GM10266 (cell line): ENCODE measurements around the gene BFSP2.
A peak's percentile ranks its signal among the peaks of the same experiment; 100 is the strongest.
"Not testable (repeated sequence)": the region's sequence is repeated elsewhere in the genome, so short reads cannot be mapped to it uniquely, and the experiment has no call there.

Source experiments
- DNase-seq: peaks from one replicate; pipeline ENCODE4 v3.0.0; 2012; ENCODE audit errors: extremely low spot score
- TF ChIP-seq, protein P1 (sequence below): IDR thresholded peaks from 2 replicates; pipeline ENCODE4 v1.5.1; 2012; ENCODE audit warnings: mild to moderate bottlenecking, low read depth; ENCODE audit not compliant: control insufficient read depth, insufficient read depth; ENCODE audit errors: missing control alignments

The BFSP2 gene

DNA sequence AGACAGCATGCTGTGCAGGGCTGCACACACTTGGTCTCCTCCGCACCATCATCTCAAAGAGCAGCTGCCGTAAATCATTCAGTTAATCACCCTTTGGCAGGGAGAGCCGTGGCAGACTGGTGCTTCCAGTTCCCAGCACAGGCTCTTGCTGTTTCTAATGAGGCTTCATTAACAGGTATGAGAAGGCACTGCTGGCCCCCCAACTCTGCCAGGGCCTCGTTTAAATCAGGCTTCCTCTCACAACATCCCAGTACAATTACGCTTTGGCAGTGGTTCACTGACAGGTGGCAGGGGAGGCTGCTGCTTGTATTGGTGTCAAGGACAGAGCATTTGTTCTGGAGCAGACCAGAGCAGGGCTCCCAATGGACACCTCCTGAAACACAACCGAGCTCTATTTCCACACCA, 77.1 kb downstream of the BFSP2 start:
- DNase-seq: no peak
- TF ChIP-seq, protein P1, sequence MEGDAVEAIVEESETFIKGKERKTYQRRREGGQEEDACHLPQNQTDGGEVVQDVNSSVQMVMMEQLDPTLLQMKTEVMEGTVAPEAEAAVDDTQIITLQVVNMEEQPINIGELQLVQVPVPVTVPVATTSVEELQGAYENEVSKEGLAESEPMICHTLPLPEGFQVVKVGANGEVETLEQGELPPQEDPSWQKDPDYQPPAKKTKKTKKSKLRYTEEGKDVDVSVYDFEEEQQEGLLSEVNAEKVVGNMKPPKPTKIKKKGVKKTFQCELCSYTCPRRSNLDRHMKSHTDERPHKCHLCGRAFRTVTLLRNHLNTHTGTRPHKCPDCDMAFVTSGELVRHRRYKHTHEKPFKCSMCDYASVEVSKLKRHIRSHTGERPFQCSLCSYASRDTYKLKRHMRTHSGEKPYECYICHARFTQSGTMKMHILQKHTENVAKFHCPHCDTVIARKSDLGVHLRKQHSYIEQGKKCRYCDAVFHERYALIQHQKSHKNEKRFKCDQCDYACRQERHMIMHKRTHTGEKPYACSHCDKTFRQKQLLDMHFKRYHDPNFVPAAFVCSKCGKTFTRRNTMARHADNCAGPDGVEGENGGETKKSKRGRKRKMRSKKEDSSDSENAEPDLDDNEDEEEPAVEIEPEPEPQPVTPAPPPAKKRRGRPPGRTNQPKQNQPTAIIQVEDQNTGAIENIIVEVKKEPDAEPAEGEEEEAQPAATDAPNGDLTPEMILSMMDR: no peak

DNA sequence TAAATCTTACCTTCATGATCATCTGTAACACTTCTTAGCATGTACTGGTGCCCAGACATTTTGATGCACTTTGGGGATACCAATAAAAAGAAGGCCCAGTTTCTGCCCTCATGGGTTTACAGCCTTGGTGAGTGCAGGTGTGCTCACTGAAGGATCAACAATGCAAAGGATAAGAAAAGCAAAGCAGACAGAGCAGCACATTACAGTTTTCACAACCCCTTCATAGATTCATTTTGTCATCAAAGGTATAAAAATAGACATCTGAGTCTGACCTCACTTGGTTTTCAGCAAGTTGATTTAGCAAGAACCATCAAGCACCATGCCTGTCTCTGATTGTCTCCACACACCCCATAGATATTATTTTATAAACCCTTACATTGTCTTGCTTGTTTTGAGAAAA, 77.6 kb downstream of the BFSP2 start:
- DNase-seq: peak; percentile 60
- TF ChIP-seq, protein P1: no peak

DNA sequence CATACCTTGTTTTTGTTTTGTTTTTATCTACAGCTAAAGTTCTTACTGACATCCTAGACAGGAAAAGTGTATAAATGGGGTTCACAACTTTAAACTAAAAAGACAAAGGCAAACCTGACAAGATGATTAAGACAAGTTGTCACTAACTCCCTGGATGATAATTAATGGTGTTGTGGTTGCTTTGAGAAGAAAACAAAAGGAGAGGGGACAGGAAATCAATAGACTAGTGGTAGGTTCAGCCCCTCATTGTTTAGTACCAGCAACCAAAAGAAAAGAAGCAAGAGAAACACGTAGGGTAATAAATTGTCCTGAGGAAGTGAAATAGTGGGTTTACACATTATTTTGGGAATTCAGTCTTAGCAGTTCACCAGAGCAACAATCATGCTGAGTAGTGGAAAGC, 78.8 kb downstream of the BFSP2 start:
- TF ChIP-seq, protein P1: no peak
- DNase-seq: no peak

- DNase-seq: no peak
- TF ChIP-seq, protein P1: no peak
Measured at GRCh38 chr3:133479401-133479800, 79.5 kb downstream of the BFSP2 start.

DNA sequence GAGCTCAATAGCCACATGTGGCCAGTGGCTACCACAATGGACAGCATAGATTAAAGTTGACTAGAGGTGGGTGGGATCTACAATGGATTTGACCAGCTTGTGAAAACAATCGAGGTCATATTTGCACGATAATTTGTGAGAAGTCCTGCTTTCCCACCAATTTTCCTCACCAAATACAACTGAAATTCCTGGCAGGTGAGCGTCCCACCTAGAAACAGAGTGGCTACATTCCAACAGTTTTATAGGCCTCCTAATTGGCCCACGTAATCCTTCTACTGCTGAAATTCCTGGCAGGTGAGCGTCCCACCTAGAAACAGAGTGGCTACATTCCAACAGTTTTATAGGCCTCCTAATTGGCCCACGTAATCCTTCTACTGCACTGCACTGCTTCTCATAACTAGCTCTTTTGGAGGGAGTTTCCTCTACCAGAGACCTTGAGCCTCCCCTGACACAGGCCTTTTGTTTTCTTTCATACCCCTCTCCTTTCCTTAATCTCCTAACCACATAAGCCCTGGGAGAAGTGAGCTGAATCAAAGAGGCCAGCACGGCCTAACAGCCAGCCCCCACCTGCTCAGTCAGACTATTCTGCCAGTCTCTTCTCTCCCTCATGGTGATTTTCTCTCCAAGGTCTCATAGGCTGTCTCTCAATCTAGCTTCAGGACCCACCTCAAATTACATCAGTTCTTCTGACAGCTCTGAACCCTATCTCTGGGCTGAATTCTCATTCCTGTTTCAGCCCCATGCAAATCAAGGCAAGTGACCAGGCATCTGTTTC, 80.2 kb downstream of the BFSP2 start:
- TF ChIP-seq, protein P1: no peak
- DNase-seq: no peak

- not testable (repeated sequence) for DNase-seq
Measured at GRCh38 chr3:133482474-133482873, 82.6 kb downstream of the BFSP2 start.

DNA sequence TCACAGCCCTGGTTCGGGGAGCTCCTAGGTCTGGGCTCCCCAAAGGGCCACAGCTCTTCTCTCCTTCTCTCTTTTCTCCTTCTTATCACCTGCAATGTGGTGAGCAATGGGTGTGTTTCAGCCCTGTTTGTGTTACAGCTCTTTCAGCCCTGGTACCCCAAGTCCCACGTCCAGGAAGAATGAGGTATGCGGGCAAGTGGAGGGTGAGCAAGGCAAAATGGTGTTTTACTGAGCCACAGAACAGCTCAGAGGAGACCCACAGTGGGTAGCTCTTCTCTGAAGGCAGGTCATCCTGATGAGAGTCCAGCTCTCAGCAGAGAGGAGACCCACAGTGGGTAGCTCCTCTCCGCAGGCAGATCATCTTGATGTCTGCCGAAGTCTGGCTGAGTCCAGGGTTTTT, 86.8 kb downstream of the BFSP2 start:
- no peak for DNase-seq
- TF ChIP-seq, protein P1: no peak

DNA sequence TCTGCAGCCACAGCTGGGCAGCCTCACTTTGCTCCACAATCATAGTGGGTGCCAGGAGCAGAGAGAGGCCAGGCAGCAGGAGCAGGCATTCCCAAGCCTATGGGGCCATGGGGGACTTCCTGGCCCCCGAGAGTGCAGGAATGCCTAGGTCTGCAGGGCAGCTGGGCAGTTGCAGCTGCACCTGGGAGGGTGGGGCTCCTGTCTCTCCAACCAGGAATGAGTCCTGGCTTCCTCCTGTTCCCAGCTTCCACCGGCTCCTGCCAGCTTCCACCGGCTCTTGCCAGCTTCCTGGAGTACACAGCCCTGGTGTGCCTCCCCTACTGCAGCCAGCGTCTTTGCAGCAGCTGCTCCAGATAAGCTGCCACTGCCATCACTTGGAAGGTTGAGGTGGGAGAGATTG, 87.3 kb downstream of the BFSP2 start:
- TF ChIP-seq, protein P1: no peak
- no peak for DNase-seq
